Measurements from ENCODE around the gene LMAN2. TPM values are rescaled to one million over a fixed set of nuclear protein-coding genes. Genes with fewer than 3 reads are reported as not detected.
"Not testable (repeated sequence)": the region's sequence is repeated elsewhere in the genome, so short reads cannot be mapped to it uniquely, and the experiment has no call there.

The LMAN2 gene
- total RNA-seq, 1 donor from 2014 or later: 166 TPM

- Histone ChIP-seq H3K9me3 (no peaks in the 10 kb centered on the region), H3K27ac (no peak overlapping the region), H3K27me3 (no peaks in the 10 kb centered on the region), H3K4me3 (no peak overlapping the region), H3K36me3 (no peaks in the 10 kb centered on the region), H3K4me1 (peaks cover 53% of the 10 kb centered on the region)
- intact Hi-C loops (cut with DNase I): loop anchor here (10.0 kb wide), 1 partner anchor 194 kb away; no protein-coding TSS in a partner anchor
- DNase-seq (ENCODE audit: extremely low spot score in 2 of 2): peak in 1 of 2 donors; percentile 71
- no peak for TF ChIP-seq CTCF (IDR thresholded peaks at IDR 0.05)
- TF ChIP-seq POLR2AphosphoS5 (IDR thresholded peaks at IDR 0.05; ENCODE audit: insufficient read depth in 1 of 2, low read depth in 1 of 2): no peak
- no peak for TF ChIP-seq POLR2A (IDR thresholded peaks at IDR 0.05)
These were observed 42.7 kb downstream of the LMAN2 start for GRCh38 chr5:177308740-177309139.

DNA sequence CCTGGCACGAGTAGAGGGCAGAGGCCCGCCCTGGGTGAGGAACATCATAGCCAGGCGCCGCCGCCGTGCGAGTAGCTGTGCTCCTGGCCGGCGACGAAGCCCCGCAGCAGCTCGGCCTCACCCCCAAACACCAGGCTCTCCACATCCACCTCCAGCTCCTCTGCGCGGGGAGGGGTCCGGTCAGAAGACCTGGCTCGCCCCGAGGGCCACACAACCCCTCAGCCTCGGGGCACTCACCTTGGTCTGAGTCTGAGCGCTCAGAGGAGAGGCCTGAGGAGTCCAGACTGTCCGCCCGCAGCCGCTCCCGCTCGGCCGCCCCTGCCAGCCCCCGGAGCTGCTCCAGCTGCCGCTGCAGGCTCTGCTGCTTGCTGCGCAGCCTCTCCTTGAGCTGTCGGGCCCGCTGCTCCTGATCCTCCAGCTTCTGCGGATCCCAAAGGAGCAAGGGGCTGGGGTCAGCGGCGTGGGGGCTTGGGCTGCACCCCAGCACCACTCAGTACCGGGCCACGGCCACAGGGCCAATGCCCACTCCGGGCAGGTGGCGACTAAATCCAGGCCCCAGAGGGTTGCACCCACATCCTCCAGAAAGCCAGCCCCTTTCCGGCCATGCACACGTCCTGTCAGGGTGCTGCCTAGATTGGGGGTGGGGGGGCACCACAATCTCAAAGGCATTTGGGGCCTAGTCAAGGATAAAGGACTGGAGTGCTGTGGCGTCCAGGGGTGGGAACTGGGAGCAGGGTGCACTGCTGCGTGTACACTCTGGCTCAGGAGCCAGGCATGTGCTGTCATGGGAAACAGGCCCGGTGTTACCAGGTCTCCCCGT is 43.7 kb downstream of the LMAN2 start:
- no peaks in the 10 kb centered on the region for H3K9me3 ChIP-seq
- no peaks in the 10 kb centered on the region for H3K27me3 ChIP-seq
- peaks cover 55% of the 10 kb centered on the region for H3K4me1 ChIP-seq
- intact Hi-C loops (cut with DNase I): loop anchor here (10.0 kb wide), 1 partner anchor 193 kb away; no protein-coding TSS in a partner anchor
- H3K27ac ChIP-seq: no peak overlapping the region
- no peak overlapping the region for H3K4me3 ChIP-seq
- H3K36me3 ChIP-seq: no peaks in the 10 kb centered on the region
- no peak for TF ChIP-seq POLR2A (IDR thresholded peaks at IDR 0.05)
- no peak for TF ChIP-seq POLR2AphosphoS5 (IDR thresholded peaks at IDR 0.05; ENCODE audit: insufficient read depth in 1 of 2, low read depth in 1 of 2)
- no peak for TF ChIP-seq CTCF (IDR thresholded peaks at IDR 0.05)
- DNase-seq (ENCODE audit: extremely low spot score in 2 of 2): no peak

DNA sequence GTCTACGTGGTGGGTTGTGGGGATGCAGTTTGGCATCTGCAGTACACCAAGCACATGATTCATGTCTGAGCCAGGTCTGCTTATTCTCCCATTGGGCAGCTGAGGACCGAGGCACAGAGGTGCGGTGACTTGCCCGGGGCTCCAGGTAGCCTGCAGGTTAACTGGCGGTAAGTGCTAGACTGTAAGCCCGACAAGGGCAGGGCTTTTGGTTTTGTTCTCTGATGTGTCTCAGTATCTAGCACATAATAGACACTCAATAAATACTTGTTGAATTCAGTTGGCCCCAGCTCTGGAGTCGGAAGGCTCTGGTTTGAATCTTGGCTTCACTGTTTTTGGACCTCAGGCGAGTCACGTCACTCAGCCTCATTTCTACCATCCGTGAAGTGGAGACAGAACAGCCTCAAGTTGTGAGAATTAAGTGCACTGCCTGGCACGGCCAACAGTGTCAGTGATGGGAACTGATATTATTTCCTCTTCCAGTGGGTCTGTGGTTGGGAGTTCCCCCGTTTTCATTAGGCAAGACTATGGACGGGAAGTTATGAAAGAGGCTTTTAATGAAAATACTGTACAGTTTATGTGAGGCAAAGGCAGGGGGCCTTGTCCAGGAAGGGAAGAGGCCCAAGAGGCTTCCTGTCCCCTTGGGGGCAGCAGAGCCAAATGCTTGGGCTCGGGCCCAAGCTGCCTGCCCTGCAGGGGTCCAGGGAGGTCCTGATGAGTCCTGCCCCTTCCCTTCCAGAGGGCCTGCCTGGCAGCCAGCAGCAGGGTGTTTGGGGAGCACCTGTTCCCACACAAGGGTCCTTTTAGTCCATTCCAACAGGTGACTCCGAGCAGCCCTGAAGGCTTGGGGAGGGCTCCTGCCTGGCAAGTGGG is 44.6 kb downstream of the LMAN2 start:
- Histone ChIP-seq H3K36me3 (no peaks in the 10 kb centered on the region), H3K4me3 (no peak overlapping the region), H3K27ac (no peak overlapping the region), H3K9me3 (no peaks in the 10 kb centered on the region), H3K27me3 (no peaks in the 10 kb centered on the region), H3K4me1 (peaks cover 58% of the 10 kb centered on the region)
- TF ChIP-seq CTCF (IDR thresholded peaks at IDR 0.05) (no peak), POLR2AphosphoS5 (IDR thresholded peaks at IDR 0.05; ENCODE audit: insufficient read depth in 1 of 2, low read depth in 1 of 2) (no peak), POLR2A (IDR thresholded peaks at IDR 0.05) (no peak)
- intact Hi-C loops (cut with DNase I): loop anchor here (10.0 kb wide), 1 partner anchor 192 kb away; no protein-coding TSS in a partner anchor
- DNase-seq (ENCODE audit: extremely low spot score in 2 of 2): no peak

- DNase-seq (ENCODE audit: extremely low spot score in 2 of 2); H3K4me3 ChIP-seq; H3K27me3 ChIP-seq; H3K36me3 ChIP-seq; H3K9me3 ChIP-seq; H3K27ac ChIP-seq: not testable (repeated sequence)
- peaks cover 58% of the 10 kb centered on the region for H3K4me1 ChIP-seq
- intact Hi-C loops (cut with DNase I): loop anchor here (10.0 kb wide), 1 partner anchor 191 kb away; no protein-coding TSS in a partner anchor
These were observed 45.3 kb downstream of the LMAN2 start for GRCh38 chr5:177306103-177306640.

GRCh38 chr5:177304392-177305119 is 46.9 kb downstream of the LMAN2 start:
- Histone ChIP-seq H3K4me3 (peak overlapping the region; percentile 77 to 90), H3K4me1 (peaks cover 64% of the 10 kb centered on the region), H3K9me3 (no peaks in the 10 kb centered on the region), H3K36me3 (peaks cover 0 to 3% of the 10 kb centered on the region in 2 donors), H3K27me3 (no peaks in the 10 kb centered on the region), H3K27ac (peak overlapping the region; percentile 84)
- TF ChIP-seq CTCF (IDR thresholded peaks at IDR 0.05) (no peak), POLR2AphosphoS5 (IDR thresholded peaks at IDR 0.05; ENCODE audit: insufficient read depth in 1 of 2, low read depth in 1 of 2) (no peak), POLR2A (IDR thresholded peaks at IDR 0.05) (no peak)
- DNase-seq (ENCODE audit: extremely low spot score in 2 of 2): no peak
- intact Hi-C loops (cut with DNase I): loop anchor here (10.0 kb wide), 1 partner anchor 190 kb away; no protein-coding TSS in a partner anchor
